Activated naive CD4-positive, alpha-beta T cell treated with anti-CD3 and anti-CD28 coated beads, Interleukin-2, amount 50 U/mL, for 72 hours (primary cell): ENCODE measurements around the gene TMEM198. TPM values are rescaled to one million over a fixed set of nuclear protein-coding genes. Genes with fewer than 3 reads are reported as not detected.
A peak's percentile ranks its signal among the peaks of the same experiment; 100 is the strongest.

Source experiments
- ATAC-seq, 2 donors: fragments of 150-1000 bp; cut with Tn5 transposase; 2 replicates each; pipeline ENCODE4 v1.10.0; 2021; ENCODE audit warnings: mild to moderate bottlenecking in 2 of 2, moderate library complexity in 2 of 2
- DNase-seq, 2 donors: peaks; one replicate each; pipeline ENCODE4 v3.0.0; 2021 to 2022; ENCODE audit warnings: low spot score in 2 of 2
- H3K27ac Mint-ChIP-seq, 2 donors: one replicate each; pipeline ENCODE4 v1.8.0; 2022; ENCODE audit warnings: mild to moderate bottlenecking in 2 of 2, mixed read lengths in 2 of 2
- H3K36me3 Mint-ChIP-seq, 2 donors: one replicate each; pipeline ENCODE4 v1.8.0; 2022; ENCODE audit warnings: mixed read lengths in 2 of 2
- H3K9me3 Mint-ChIP-seq, 2 donors: one replicate each; pipeline ENCODE4 v1.8.0; 2022; ENCODE audit warnings: mixed read lengths in 2 of 2
- total RNA-seq, 2 donors: library from RNA; stranded (reverse); gene quantifications; one replicate each; pipeline ENCODE4 v1.2.3, GENCODE V29; 2022

The TMEM198 gene
- total RNA-seq, 2 donors from 2014 or later = 1.8 to 6.1 TPM

DNA sequence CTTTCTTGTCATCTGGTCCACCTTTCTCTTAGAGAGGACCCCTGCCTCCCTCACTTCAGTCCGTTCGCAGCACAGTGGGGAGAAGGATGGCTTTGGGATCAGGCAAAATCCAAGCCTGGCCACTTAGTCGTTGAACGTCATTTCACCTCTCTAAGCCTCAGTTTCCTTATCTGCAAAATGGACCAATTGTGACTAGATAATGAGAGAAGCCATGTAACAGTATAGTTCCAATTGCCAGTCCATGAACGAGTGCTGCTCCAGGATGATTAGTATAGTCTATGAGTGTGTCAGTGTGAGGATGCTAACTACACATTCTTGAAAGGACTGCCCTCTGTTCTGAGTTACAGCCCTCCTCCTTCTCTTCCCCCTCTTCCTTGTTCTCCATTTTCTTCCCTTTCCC lies 29.3 kb downstream of the TMEM198 start:
- ATAC-seq = no peak
- DNase-seq = no peak
- Mint-ChIP-seq H3K9me3 (no peaks in the 10 kb centered on the region), H3K36me3 (no peaks in the 10 kb centered on the region), H3K27ac (no peak overlapping the region)

DNA sequence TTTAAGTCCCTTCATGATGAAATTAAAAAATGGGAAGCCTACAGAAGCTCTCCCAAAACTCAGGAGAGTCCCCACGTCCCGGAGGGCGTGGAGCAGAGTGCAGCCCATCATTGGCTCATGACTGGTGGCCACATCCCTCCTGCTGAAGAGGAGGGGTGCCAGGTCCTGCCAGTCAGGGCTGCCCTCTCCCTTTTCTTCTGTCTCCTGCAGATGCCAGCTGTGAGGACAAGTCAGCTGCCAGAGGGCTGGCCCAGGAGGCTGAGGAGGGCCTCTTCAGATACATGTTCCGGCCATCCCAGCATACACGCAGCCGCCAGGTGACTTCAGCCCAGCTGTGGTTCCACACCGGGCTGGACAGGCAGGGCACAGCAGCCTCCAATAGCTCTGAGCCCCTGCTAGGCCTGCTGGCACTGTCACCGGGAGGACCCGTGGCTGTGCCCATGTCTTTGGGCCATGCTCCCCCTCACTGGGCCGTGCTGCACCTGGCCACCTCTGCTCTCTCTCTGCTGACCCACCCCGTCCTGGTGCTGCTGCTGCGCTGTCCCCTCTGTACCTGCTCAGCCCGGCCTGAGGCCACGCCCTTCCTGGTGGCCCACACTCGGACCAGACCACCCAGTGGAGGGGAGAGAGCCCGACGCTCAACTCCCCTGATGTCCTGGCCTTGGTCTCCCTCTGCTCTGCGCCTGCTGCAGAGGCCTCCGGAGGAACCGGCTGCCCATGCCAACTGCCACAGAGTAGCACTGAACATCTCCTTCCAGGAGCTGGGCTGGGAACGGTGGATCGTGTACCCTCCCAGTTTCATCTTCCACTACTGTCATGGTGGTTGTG lies 30.9 kb downstream of the TMEM198 start:
- H3K36me3 Mint-ChIP-seq = no peaks in the 10 kb centered on the region
- DNase-seq (no peak), ATAC-seq (no peak)
- H3K27ac Mint-ChIP-seq = no peak overlapping the region
- no peaks in the 10 kb centered on the region for H3K9me3 Mint-ChIP-seq

DNA sequence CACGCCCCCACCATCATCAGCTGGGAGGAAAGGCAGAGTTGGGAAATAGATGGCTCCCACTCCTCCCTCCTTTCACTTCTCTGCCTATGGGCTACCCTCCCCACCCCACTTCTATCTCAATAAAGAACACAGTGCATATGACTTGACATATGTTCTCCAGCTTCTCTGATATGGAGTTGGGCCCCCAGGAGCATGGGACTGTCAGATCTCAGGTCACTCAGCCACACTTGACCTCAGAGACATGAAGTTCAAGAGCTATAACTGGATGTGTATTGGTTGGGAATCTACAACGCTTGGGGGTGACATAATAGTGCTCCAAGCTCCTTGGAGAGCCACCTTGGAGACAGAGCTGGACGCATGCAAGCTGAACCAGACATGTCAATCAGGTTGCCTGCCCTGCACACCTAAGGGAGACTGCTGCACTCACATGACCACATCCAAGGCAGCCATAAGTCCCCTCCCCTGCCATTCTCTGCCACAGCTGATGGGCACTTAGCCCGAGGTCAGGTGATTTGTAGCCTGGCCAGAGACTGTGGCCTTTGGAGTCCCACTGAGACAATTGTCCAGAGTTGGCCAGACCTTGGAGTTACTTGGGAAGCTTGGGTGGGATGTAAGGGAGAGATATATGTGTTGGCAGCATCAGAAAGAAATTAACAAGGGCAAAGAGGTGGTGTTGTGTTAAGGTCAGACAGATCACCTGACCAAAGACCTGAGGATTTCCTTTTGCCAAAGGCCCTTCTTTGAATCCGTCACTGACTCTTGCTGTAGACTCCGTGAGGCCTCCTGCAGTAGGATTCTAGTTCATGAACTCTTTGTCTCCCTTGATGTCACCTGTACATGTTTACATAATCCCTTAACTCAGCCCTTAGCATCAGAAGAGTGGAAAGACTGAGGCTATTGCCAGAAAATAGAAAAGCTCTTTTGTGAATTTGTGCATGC lies 32.0 kb downstream of the TMEM198 start:
- no peak for ATAC-seq
- Mint-ChIP-seq H3K36me3 (no peaks in the 10 kb centered on the region), H3K27ac (no peak overlapping the region), H3K9me3 (no peaks in the 10 kb centered on the region)
- DNase-seq = no peak

DNA sequence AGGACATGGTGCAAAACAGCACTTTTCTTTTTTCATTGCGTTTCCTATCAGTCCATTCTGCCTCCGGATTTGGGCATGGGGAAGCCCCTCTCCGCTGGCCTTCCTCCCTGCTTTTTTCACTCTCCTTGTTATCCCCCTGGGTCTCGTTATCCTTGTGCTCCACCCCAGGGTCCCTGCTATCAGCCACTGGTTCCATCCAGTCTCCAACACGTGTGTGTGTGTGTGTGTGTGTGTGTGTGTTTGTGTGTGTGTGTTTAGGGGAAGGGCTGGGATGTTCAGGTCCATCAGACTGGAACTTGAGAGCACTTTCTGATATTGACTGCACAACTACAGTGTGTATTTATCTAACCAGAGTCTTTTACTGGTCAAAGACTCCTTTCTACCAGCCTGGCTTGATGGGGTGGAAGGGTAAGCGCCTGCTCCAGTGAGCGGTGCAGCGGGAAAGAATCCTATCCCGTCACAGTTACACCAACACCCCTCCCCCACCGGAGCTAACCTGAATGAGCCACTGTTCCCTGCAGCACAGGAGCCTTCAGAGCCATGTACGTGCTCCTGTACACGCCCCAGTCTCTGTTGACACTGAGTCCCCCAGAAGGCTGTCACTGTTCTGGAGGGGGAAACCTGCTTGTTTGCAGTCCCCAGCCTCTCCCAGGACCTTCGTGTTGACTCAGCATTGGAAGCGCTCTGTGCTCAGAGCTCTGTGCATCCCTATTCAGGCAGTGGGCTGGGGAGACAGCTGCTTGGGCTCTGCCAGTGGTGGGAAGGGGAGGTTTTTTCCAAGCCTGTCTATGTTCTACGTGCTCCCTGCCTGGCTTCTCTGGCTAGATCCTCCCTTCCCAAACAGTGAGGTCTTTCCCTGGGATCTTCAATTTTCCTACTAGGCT lies 32.9 kb downstream of the TMEM198 start:
- Mint-ChIP-seq H3K27ac (no peak overlapping the region), H3K9me3 (no peaks in the 10 kb centered on the region), H3K36me3 (no peaks in the 10 kb centered on the region)
- ATAC-seq = no peak
- DNase-seq = no peak

DNA sequence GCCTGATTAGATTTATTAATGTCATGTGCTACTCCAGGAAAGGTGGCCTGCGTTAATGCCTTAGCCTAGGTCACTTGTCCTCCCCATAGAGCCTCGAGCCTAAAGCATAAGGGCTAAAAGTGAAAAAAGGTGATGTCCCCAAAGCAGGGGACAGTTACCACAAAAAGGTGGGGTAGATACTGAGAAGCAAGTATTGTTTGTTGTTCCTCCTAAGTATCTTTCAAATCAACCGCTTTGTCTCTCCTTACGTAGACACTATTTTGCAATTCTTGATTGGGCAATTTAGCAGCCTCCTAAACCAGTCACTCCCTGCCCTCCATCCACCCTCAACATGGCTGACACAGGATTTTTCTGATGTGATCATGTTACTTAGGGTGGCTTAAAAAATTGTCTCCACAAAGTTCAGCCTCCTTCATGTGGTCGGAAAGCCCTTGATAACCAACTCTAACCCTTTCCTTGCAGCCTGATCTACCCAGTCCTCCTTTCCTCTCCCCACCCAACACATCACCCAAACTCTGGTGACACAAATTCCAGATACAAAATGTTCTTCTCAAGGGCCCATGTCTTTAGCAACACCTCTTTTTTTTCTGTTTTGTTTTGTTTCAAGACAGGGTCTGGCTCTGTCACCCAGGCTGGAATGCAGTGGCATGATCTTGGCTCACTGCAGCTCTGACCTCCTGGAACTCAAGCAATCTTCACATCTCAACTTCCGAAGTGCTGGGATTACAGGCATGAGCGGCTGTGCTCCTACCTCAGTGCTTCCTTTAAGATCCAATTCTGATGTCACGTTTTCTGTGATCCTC lies 35.2 kb downstream of the TMEM198 start:
- no peak overlapping the region for H3K27ac Mint-ChIP-seq
- H3K36me3 Mint-ChIP-seq = no peaks in the 10 kb centered on the region
- DNase-seq (no peak), ATAC-seq (no peak)
- H3K9me3 Mint-ChIP-seq = no peaks in the 10 kb centered on the region

DNA sequence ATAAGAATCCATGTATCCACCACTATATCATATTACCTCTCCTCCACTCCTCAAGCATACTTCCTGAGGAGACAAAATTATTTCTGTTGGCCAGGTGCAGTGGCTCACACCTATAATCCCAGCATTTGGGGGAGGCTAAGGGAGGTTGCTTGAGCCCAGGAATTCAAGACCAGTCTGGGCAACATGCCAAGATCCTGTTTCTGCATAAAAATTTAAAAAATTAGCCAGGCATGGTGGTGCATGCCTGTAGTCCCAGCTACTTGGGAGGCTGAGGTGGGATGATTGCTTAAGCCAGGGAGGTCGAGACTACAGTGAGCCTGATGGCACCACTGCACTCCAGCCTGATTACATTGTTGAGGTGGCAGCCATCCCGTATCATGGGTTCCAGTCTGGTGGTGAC lies 37.5 kb downstream of the TMEM198 start:
- no peak for DNase-seq
- Mint-ChIP-seq H3K27ac (no peak overlapping the region), H3K36me3 (no peaks in the 10 kb centered on the region), H3K9me3 (no peaks in the 10 kb centered on the region)
- ATAC-seq = no peak

DNA sequence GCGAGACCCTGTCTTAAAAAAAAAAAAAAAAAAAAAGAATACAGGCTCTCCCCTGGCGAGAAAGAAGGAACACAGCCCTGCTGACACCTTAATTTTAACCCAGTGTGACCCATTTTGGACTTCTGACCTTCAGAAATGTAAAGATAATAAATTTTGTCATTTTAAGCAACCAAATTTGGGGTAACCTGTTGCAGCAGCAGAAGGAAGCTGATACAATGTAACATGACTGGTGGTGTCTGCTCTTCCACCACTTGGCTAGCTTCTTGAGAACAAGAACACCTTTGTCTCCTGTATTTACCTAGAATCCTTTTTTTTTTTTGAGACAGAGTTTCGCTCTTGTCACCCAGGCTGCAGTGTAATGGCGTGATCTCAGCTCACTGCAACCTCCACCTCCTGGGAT lies 47.3 kb downstream of the TMEM198 start:
- H3K9me3 Mint-ChIP-seq = no peaks in the 10 kb centered on the region
- no peak overlapping the region for H3K27ac Mint-ChIP-seq
- ATAC-seq (no peak), DNase-seq (no peak)
- H3K36me3 Mint-ChIP-seq = no peaks in the 10 kb centered on the region

DNA sequence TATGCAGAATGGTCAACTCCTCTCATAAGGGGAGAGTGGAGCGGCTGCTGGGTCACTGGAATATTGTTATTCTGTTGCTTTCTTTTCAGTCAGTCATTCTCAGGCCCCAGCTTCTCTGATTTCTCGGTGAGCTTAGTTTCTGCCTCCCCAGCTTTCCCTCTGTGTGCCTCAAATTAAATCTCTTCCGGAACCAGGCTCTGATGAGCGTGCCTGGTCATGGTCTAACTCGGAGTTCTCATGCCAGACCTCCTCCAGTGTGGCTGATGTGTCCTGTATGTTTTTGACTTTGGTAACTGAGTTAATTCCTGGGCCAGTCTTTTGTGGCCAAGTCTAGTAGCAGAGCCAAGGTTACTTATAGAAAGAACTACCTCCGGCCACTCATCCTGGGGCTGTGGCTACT lies 48.9 kb downstream of the TMEM198 start:
- Mint-ChIP-seq H3K9me3 (no peaks in the 10 kb centered on the region), H3K36me3 (no peaks in the 10 kb centered on the region), H3K27ac (no peak overlapping the region)
- ATAC-seq (no peak), DNase-seq (no peak)

DNA sequence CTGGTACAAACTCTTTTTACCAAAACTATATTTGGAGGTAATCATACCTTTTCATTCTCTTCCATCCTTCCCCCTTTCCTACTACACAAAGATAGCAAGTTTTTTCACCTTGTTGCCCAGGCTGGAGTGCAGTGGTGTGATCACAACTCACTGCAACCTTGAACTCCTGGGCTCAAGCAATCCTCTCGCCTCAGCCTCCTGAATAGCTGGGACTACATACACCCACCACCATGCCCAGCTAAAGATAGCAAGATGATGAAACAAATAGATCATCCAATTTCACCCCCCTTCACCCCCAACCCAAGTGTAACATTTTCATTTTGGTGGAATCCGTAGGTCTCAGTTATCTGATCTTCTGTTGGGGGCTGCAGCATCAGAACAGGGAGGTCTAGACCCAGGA lies 49.3 kb downstream of the TMEM198 start:
- DNase-seq (no peak), ATAC-seq (no peak)
- no peaks in the 10 kb centered on the region for H3K9me3 Mint-ChIP-seq
- no peaks in the 10 kb centered on the region for H3K36me3 Mint-ChIP-seq
- H3K27ac Mint-ChIP-seq = no peak overlapping the region

DNA sequence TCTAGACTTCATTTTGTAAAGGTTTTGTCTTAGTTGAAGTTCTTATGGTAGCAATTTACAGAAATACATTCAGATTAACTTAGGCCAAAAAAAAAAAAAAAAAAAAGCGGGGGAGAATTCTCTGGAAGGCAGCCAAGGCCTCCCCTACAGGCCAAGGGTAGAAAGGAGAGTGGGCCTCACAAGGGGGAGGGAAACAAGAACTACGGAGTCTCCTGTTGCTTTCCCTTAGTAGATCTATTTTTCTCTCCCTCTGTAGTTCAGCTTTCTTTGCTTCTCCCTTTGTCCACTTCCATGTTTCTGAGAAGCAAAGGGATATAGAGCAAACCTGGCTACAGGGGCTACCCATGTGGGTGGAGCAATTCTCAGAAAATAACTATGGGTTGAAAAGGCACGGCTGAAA lies 51.4 kb downstream of the TMEM198 start:
- Mint-ChIP-seq H3K27ac (no peak overlapping the region), H3K9me3 (no peaks in the 10 kb centered on the region), H3K36me3 (no peaks in the 10 kb centered on the region)
- ATAC-seq (no peak), DNase-seq (no peak)

DNA sequence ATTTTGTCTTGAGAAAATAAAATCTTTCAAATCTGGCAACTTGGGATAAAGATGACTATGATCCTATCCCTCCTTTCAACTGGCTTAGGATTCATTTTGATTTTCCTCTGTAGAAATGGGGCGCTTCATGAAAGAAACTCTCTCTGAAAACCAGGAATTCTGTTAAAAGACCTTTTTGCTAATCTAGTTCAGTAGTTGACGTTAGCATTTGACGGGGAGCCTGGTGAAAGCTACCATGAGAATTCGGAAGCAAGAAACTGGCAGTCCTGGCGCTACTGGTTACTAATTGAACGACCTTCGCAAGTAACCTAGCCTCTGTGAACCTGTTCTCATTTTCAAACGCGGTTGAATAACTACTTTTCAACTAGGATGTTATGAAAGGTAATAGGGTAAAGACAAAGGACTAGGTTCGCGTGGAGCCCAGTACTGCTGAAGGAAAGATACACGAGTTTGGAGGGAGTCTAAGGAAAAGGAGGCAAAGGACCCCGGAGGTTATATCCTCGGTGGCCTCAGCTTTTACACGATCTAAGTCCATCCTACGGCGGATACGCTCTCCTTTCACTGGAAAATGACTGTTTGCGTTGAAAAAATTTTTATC lies 53.2 kb downstream of the TMEM198 start:
- Mint-ChIP-seq H3K36me3 (no peaks in the 10 kb centered on the region), H3K27ac (peak overlapping the region; percentile 91 to 98), H3K9me3 (no peaks in the 10 kb centered on the region)
- DNase-seq (no peak), ATAC-seq (no peak)

DNA sequence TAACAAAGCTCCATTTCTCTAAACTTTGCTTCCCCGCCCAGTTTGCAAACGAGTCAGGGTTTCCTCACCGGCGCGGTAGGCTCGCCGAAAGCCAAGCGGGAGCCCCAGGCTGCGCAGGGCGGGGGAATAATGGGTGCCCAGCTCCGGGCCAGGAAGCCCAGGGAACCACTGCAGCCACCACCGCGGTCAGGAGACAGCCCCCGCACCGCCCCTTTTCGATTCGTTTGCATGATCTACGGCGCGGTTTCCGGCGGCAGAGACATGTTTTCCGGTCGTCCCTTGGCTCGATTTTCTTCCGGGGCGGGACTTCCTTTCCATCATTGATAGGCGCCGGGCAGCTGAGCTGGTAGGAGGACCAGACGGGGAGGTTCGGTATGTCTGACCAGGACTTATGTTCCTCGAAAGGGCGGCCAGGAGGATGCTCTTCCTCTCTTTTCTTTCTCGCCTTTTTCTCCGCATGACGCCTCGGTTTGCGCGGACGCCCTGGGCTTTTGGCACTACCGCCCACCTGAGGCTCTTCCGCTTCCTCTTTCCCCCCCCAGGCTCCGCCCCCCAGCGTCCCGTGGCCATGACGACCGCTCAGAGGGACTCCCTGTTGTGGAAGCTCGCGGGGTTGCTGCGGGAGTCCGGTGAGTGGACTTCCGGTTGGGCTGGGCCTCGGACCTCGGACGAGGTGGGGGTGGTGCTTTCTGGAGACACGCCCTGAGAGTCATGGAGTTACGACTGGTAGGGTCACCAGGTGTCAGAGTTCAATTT lies 53.9 kb downstream of the TMEM198 start, which contains the start of gene STK11IP:
TSS of gene STK11IP (plus strand) at position 306 of the 756 bp plus-strand sequence. CDS start at position 569, 263 bp downstream.
- peak; percentile 87 to 95 for DNase-seq
- Mint-ChIP-seq H3K9me3 (no peaks in the 10 kb centered on the region), H3K36me3 (no peaks in the 10 kb centered on the region), H3K27ac (peak within 1 kb of the TSS; percentile 91 to 98)
- ATAC-seq = peak; percentile 93 to 94

DNA sequence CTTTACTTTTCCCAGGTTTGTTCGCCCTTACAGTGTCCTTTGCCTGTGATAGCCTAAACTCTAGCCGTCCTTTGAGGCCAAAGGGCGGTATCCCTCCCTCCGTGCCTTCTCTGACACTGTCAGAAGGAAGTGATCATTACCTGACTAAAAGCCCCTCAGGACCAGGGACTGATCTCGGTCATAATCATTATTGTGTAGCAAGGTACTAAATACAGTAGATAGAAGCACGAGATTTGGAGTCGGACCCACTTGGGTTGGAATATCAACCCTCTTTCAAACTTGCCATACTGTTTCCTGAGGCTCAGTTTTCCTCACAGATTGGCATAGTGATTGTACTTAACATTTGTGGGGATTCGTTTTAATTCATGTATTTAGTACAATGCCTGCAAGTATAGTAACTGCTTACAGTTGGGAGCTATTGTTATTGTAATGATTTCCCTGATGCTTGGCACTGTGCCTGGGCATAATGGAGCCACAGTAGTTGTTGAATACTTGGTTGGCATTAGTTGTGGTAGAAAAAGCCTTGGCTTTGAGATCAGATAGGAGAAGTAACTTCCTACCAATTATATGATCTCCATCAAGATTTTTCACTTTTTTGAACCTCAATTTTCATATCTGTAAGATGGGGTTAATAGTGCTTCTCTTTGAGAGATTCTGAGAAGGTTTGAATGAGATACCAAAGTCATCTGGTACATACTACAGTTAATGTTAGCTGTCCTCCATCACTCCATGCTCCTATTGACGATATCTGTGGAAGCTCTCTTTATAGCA lies 54.7 kb downstream of the TMEM198 start:
- peak overlapping the region; percentile 91 to 98 for H3K27ac Mint-ChIP-seq
- ATAC-seq = no peak

More for the DNA sequence above, 54.7 kb downstream of the TMEM198 start:
- Mint-ChIP-seq H3K36me3 (no peaks in the 10 kb centered on the region), H3K9me3 (no peaks in the 10 kb centered on the region)
- no peak for DNase-seq
